NB4 (cell line): ENCODE results near the gene SEL1L3.

Source experiments
- CTCF ChIP-seq: IDR thresholded peaks from one replicate; pipeline ENCODE4 v1.5.1; 2012; ENCODE audit warnings: low read depth, low read length
- MYC ChIP-seq: IDR thresholded peaks from 2 replicates; pipeline ENCODE4 v1.6.1; 2011; ENCODE audit warnings: low read depth, low read length
- POLR2A ChIP-seq: IDR thresholded peaks from 2 replicates; pipeline ENCODE4 v1.6.1; 2011; ENCODE audit warnings: mild to moderate bottlenecking; ENCODE audit not compliant: insufficient read length; ENCODE audit errors: extremely low read depth

GRCh38 chr4:25704516-25704915 lies 158.3 kb downstream of the SEL1L3 start:
- TF ChIP-seq CTCF (no peak), POLR2A (no peak), MYC (no peak)
